TTC549 (cell line): ENCODE measurements around the gene RNASE3.
"Not testable (repeated sequence)": the region's sequence is repeated elsewhere in the genome, so short reads cannot be mapped to it uniquely, and the experiment has no call there.

Experiments
- FAIRE-seq: peaks from 2 replicates; lab custom pipeline; 2012; peaks lifted over from hg19 to GRCh38; lab: Jason Lieb, UNC

Gene RNASE3

DNA sequence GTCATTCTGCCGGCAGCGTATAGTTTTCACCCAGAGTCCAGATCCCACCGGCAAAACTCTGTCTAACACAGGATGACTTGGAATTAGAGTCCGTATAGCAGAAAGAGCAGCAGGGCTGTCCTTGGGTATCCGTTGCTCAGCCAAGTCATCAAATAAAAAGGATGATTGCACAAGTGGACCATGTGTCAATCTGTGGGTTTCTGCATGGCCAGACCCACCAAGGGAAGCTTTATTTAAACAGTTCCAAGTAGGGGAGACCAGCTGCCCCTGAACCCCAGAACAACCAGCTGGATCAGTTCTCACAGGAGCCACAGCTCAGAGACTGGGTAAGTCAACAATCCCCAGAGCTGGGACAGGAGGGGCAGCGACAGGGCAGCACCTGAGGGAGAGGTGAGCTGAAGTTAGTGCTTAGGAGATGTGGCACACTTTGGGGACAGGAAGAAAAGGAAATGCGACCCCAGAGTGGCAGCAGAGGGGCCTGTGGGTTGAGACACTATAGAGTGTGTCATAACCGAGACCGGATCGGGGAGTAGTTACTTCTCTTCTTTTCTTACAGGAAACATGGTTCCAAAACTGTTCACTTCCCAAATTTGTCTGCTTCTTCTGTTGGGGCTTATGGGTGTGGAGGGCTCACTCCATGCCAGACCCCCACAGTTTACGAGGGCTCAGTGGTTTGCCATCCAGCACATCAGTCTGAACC is at the start of gene RNASE3:
Gene RNASE3, plus strand, starts transcription at position 260 of the 700 bp plus-strand sequence. Its CDS starts 302 bp downstream, at position 562.
- not testable (repeated sequence) for FAIRE-seq

GRCh38 chr14:20846560-20846959 is 44.6 kb upstream of the RNASE3 start:
- no peak for FAIRE-seq

DNA sequence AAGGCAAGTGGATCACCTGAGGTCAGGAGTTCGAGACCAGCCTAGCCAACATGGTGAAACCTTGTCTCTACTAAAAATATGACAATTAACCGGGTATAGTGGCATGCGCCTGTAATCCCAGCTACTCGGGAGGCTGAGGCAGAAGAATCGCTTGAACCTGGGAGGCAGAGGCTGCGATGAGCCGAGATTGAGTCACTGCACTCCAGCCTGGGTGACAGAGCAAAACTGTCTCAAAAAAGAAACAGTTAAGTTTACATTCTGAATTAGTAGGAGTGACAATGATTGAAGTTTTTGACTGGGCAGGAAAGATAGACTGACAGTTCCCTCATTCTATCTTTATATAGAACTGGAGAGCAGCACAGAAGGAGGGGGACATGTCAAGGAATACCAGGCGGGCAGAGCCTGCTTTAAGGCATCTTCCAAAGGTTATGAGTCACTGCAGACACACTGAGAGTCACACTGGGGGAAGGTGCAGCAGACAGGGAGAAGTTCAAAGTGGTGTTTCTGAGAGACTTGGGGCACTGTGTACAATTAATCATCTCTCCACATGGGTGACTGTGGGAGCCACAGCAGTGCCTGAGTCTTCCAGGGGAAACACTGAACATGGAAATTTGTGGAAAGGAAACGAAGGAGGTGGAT is 42.8 kb upstream of the RNASE3 start:
- FAIRE-seq: no peak

DNA sequence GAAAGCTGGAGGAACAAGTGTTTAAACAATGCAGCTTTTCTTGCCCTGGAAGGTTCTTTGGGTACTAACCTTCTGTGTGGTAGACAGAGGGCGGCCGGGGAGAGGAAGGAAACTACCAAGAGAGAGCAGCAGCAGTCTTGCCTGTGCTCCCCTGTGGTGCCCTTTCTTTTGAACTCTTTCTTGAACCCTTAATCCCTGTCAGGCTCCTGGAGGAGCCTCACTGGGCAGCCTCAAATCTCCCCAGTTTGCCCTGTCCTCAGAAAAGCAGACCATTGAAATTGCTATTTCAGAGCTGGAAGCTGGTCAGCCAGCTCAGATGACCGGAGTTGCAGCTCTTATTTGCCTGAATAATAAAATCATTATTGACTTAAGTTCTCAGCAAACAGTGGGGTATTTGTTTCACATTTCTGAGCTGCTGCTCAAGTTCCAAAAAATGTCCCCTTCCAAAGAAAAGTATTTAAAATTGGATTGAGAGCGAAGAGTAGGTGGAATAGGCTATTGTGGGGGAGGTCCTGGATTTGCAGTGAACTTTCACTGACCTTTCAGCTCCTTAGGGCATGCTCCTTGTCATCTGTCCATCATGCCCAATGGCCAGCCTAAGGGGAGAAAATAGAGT is 42.1 kb upstream of the RNASE3 start:
- no peak for FAIRE-seq

GRCh38 chr14:20853042-20853441 is 38.1 kb upstream of the RNASE3 start:
- FAIRE-seq: no peak

- peak; percentile 26 for FAIRE-seq
Observed at GRCh38 chr14:20855652-20856291, 35.4 kb upstream of the RNASE3 start.

- FAIRE-seq: no peak
Observed at GRCh38 chr14:20857207-20857606, 34.0 kb upstream of the RNASE3 start.

- no peak for FAIRE-seq
Observed at GRCh38 chr14:20857630-20858261, 33.4 kb upstream of the RNASE3 start.

- no peak for FAIRE-seq
Observed at GRCh38 chr14:20866194-20866593, 25.0 kb upstream of the RNASE3 start.

DNA sequence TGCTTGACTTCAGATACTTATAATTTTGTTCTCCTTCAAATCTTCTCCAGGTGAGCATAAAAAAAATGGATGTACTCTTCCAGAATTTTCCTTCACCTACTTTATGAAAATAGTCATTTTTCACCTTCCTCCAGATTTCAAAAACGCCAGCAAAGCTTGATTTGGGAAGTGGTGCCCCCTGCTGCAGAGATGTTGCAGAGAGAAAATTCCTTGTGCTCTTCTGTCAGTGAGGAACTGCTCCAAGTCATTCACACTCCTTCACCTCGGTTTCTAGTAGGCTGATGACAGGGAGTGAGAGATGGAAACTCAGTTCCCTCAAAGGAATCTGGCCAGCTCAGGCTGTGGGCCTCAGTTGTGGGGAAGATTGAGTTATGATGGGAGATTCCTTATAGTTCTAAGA is 24.2 kb upstream of the RNASE3 start:
- FAIRE-seq: no peak

- no peak for FAIRE-seq
Observed at GRCh38 chr14:20873370-20874177, 17.6 kb upstream of the RNASE3 start.

- FAIRE-seq: no peak
Observed at GRCh38 chr14:20877016-20877415, 14.2 kb upstream of the RNASE3 start.

- FAIRE-seq: no peak
Observed at GRCh38 chr14:20878695-20879094, 12.5 kb upstream of the RNASE3 start.

DNA sequence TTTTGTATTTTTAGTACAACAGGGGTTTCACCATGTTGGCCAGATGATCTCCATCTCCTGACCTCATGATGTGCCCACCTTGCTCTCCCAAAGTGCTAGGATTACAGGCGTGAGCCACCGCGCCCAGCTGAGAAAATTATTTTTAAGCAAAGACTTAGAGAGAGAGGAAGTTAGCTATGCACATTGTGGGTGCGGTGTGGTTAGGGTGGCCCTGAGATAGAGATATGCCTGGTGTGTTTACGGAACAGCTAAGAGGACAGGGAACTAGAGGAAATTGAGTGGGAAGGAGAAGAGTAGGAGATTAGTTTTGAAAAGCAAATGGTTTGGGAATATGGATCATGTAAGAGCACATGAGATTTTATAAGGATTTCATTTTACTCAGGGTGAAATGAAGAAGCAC is 10.0 kb upstream of the RNASE3 start:
- FAIRE-seq: not testable (repeated sequence)

DNA sequence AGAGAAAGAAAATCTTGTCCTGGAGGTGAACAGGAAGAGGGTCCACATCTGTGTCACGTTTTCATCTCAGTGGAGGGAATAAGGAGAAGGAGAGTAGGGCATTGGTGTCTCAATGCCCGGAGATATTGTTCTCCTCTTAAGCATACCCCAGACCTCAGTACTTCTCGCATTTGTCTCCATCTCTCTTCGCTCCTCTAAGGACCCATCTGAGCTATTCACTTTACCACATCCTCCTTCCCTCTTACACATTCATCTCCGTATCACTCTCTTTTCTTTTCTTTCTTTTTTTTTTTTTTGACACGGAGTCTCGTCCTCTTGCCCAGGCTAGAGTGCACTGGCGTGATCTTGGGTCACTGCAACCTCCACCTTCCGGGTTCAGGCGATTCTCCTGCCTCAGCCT is 8.4 kb upstream of the RNASE3 start:
- FAIRE-seq: not testable (repeated sequence)

- FAIRE-seq: not testable (repeated sequence)
Observed at GRCh38 chr14:20888411-20888810, 2.8 kb upstream of the RNASE3 start.

- FAIRE-seq: not testable (repeated sequence)
Observed at GRCh38 chr14:20895322-20895721, 4.1 kb downstream of the RNASE3 start.

GRCh38 chr14:20904393-20905029 is 13.3 kb downstream of the RNASE3 start:
- FAIRE-seq: no peak

DNA sequence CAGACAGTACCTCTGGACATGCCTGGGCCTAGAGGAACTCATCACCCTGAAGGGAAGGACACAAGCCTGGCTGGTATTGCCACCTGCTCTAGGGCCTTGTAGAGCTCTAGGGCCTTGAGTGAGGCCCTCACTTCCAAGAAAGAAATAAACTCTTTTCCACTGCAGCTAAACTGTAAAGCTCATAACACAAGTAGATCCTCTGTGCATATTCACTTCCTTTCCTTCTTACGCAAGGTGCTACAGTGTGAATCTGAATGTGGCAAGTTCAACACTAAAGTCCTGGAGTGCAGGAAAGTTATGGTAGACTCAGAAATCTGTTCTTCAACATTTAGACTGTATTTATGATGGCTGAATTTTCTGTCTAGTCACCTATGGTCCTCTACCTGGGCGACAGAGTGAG is 14.5 kb downstream of the RNASE3 start:
- no peak for FAIRE-seq

GRCh38 chr14:20907214-20907613 is 16.0 kb downstream of the RNASE3 start:
- FAIRE-seq: no peak

DNA sequence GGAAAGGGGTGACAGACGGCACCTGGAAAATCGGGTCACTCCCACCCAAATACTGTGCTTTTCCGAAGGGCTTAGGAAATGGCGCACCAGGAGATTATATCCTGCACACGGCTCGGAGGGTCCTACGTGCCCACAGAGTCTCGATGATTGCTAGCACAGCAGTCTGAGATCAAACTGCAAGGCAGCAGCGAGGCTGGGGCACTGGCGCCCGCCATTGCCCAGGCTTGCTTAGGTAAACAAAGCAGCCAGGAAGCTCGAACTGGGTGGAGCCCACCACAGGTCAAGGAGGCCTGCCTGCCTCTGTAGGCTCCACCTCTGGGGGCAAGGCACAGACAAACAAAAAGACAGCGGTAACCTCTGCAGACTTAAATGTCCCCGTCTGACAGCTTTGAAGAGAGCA is 19.6 kb downstream of the RNASE3 start:
- FAIRE-seq: not testable (repeated sequence)
